Measurements from ENCODE around the gene LPA. TPM values are rescaled to one million over a fixed set of nuclear protein-coding genes. Genes with fewer than 3 reads are reported as not detected.
"Not testable (repeated sequence)": the region's sequence is repeated elsewhere in the genome, so short reads cannot be mapped to it uniquely, and the experiment has no call there.

LPA gene
- total RNA-seq, 1 experiment from 2014 or later: not detected

- no peaks in the 10 kb centered on the region for H3K9me3 ChIP-seq (ENCODE audit: low read length)
- no peaks in the 10 kb centered on the region for H3F3A ChIP-seq (ENCODE audit: low read length, unreplicated experiment)
- H3K36me3 ChIP-seq (ENCODE audit: low read depth, low read length): no peaks in the 10 kb centered on the region
- no peak overlapping the region for H2AFZ ChIP-seq (ENCODE audit: low read length)
- no peaks in the 10 kb centered on the region for H3K9me2 ChIP-seq (replicated peaks; ENCODE audit: low read length)
- DNase-seq (no peak), ATAC-seq (no peak)
- H4K20me1 ChIP-seq (ENCODE audit: low read length): no peaks in the 10 kb centered on the region
- H3K27me3 ChIP-seq (ENCODE audit: low read length): 0 out of 2 replicates have a peak, but pooled peaks cover 4% of the 10 kb centered on the region
- no peak overlapping the region for H3K4me3 ChIP-seq (ENCODE audit: low read length)
- H3K27ac ChIP-seq (ENCODE audit: low read length): no peak overlapping the region
- no peaks in the 10 kb centered on the region for H3K79me2 ChIP-seq (ENCODE audit: low read length)
- H3K9ac ChIP-seq (ENCODE audit: low read length): no peak overlapping the region
- H3K4me2 ChIP-seq (ENCODE audit: low read length): no peak overlapping the region
- no peaks in the 10 kb centered on the region; the same call in 1 of the 2 replicates for H3K4me1 ChIP-seq (ENCODE audit: insufficient read depth, low read length)
- intact Hi-C loops (cut with micrococcal nuclease): no loop called here
- ChIA-PET CTCF (no interaction called here), POLR2A (ENCODE audit: unreplicated experiment) (no interaction called here)
- BruUV-seq (replicated peaks): no TSS peak
- no peak for TF ChIP-seq EZH2phosphoT487 (IDR thresholded peaks at IDR 0.05; ENCODE audit: borderline replicate concordance, low read length)
- TF ChIP-seq EZH2 (IDR thresholded peaks at IDR 0.05; ENCODE audit: low read length, unreplicated experiment): no peak
- TF ChIP-seq CTCF (conservative IDR thresholded peaks at IDR 0.05; ENCODE audit: low read depth, low read length): no peak
Measured at GRCh38 chr6:160532315-160532714, 131.8 kb downstream of the LPA start.

GRCh38 chr6:160531826-160532225, 132.2 kb downstream of the LPA start:
- Histone ChIP-seq H3K27ac (ENCODE audit: low read length) (no peak overlapping the region), H3K27me3 (ENCODE audit: low read length) (0 out of 2 replicates have a peak, but pooled peaks cover 3% of the 10 kb centered on the region), H3K36me3 (ENCODE audit: low read depth, low read length) (no peaks in the 10 kb centered on the region), H3K9ac (ENCODE audit: low read length) (no peak overlapping the region), H3K9me3 (ENCODE audit: low read length) (no peaks in the 10 kb centered on the region), H3K4me3 (ENCODE audit: low read length) (no peak overlapping the region), H3F3A (ENCODE audit: low read length, unreplicated experiment) (no peaks in the 10 kb centered on the region), H3K4me2 (ENCODE audit: low read length) (no peak overlapping the region), H2AFZ (ENCODE audit: low read length) (no peak overlapping the region), H3K9me2 (replicated peaks; ENCODE audit: low read length) (no peaks in the 10 kb centered on the region), H3K4me1 (ENCODE audit: insufficient read depth, low read length) (no peaks in the 10 kb centered on the region; the same call in 1 of the 2 replicates), H3K79me2 (ENCODE audit: low read length) (no peaks in the 10 kb centered on the region), H4K20me1 (ENCODE audit: low read length) (no peaks in the 10 kb centered on the region)
- no peak for DNase-seq
- no TSS peak for BruUV-seq (replicated peaks)
- TF ChIP-seq CTCF (conservative IDR thresholded peaks at IDR 0.05; ENCODE audit: low read depth, low read length): no peak
- TF ChIP-seq EZH2 (IDR thresholded peaks at IDR 0.05; ENCODE audit: low read length, unreplicated experiment): no peak
- no peak for TF ChIP-seq EZH2phosphoT487 (IDR thresholded peaks at IDR 0.05; ENCODE audit: borderline replicate concordance, low read length)
- intact Hi-C loops (cut with micrococcal nuclease): no loop called here
- POLR2A ChIA-PET (ENCODE audit: unreplicated experiment): no interaction called here
- no peak for ATAC-seq
- CTCF ChIA-PET: no interaction called here

DNA sequence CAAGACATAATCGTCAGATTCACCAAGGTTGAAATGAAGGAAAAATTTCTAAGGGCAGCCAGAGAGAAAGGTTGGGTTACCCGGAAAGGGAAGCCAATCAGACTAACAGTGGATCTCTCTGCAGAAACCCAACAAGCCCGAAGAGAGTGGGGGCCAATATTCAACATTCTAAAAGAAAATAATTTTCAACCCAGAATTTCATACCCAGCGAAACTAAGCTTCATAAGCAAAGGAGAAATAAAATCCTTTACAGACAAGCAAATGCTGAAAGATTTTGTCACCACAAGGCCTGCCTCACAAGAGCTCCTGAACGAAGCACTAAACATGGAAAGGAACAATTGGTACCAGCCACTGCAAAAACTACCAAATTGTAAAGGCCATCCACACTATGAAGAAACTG, 134.6 kb downstream of the LPA start:
- H3K27ac ChIP-seq (ENCODE audit: low read length); H2AFZ ChIP-seq (ENCODE audit: low read length); BruUV-seq (replicated peaks); H3K79me2 ChIP-seq (ENCODE audit: low read length); H4K20me1 ChIP-seq (ENCODE audit: low read length); H3K27me3 ChIP-seq (ENCODE audit: low read length); POLR2A ChIA-PET (ENCODE audit: unreplicated experiment); H3K36me3 ChIP-seq (ENCODE audit: low read depth, low read length); H3K4me3 ChIP-seq (ENCODE audit: low read length); H3F3A ChIP-seq (ENCODE audit: low read length, unreplicated experiment); CTCF ChIA-PET; DNase-seq; H3K4me1 ChIP-seq (ENCODE audit: insufficient read depth, low read length); intact Hi-C loops (cut with micrococcal nuclease); H3K9ac ChIP-seq (ENCODE audit: low read length); H3K9me3 ChIP-seq (ENCODE audit: low read length); H3K9me2 ChIP-seq (replicated peaks; ENCODE audit: low read length); H3K4me2 ChIP-seq (ENCODE audit: low read length); ATAC-seq: not testable (repeated sequence)

All from PC-3 (cell line).